Astrocyte (in vitro differentiated cells and primary cell): ENCODE data around the gene PDE1A. TPM values are rescaled to one million over a fixed set of nuclear protein-coding genes. Genes with fewer than 3 reads are reported as not detected.
A peak's percentile ranks its signal among the peaks of the same experiment; 100 is the strongest.

Source experiments
- DNase-seq: peaks from one replicate; pipeline ENCODE4 v3.0.0-alpha.2; 2010; ENCODE audit warnings: low read depth
- FAIRE-seq: peaks from 2 replicates; lab custom pipeline; 2011; peaks lifted over from hg19 to GRCh38; lab: Jason Lieb, UNC
- H2AFZ ChIP-seq: 2 replicates; pipeline ENCODE4 v1.6.0; 2012; ENCODE audit warnings: low read depth, low read length, inconsistent platforms
- H3K27ac ChIP-seq: 2 replicates; pipeline ENCODE4 v1.5.1; 2011; ENCODE audit warnings: low read depth, low read length, inconsistent platforms
- H3K27me3 ChIP-seq: 2 replicates; pipeline ENCODE4 v1.6.0; 2011; ENCODE audit warnings: low read length, inconsistent platforms; ENCODE audit not compliant: insufficient read depth
- H3K36me3 ChIP-seq: 2 replicates; pipeline ENCODE4 v1.5.1; 2011; ENCODE audit warnings: low read length, inconsistent platforms; ENCODE audit not compliant: insufficient read depth
- H3K4me1 ChIP-seq: 2 replicates; pipeline ENCODE4 v1.5.1; 2011; ENCODE audit warnings: low read length, inconsistent platforms; ENCODE audit not compliant: insufficient read depth
- H3K4me2 ChIP-seq: 2 replicates; pipeline ENCODE4 v1.6.0; 2012; ENCODE audit warnings: low read length, inconsistent platforms
- H3K4me3 ChIP-seq: 2 replicates; pipeline ENCODE4 v1.5.1; 2011; ENCODE audit warnings: low read depth, mild to moderate bottlenecking, low read length, inconsistent platforms; ENCODE audit not compliant: insufficient read depth
- H3K79me2 ChIP-seq: 2 replicates; pipeline ENCODE4 v1.6.0; 2012; ENCODE audit warnings: mild to moderate bottlenecking, low read length, inconsistent platforms; ENCODE audit not compliant: insufficient read depth
- H3K9ac ChIP-seq: 2 replicates; pipeline ENCODE4 v1.6.0; 2012; ENCODE audit warnings: mild to moderate bottlenecking, low read length, inconsistent platforms
- H3K9me3 ChIP-seq: 2 replicates; pipeline ENCODE4 v1.5.1; 2012; ENCODE audit warnings: low read depth, mild to moderate bottlenecking, low read length, inconsistent platforms; ENCODE audit not compliant: insufficient read depth
- H4K20me1 ChIP-seq: 2 replicates; pipeline ENCODE4 v1.6.0; 2012; ENCODE audit warnings: low read length, inconsistent platforms; ENCODE audit not compliant: insufficient read depth
- H3K27ac Mint-ChIP-seq: one replicate; pipeline ENCODE4 v1.8.0; 2021; ENCODE audit warnings: mild to moderate bottlenecking, mixed read lengths; ENCODE audit not compliant: unreplicated experiment
- H3K27me3 Mint-ChIP-seq: one replicate; pipeline ENCODE4 v1.8.0; 2021; ENCODE audit warnings: low read depth, mixed read lengths; ENCODE audit not compliant: unreplicated experiment
- H3K36me3 Mint-ChIP-seq: one replicate; pipeline ENCODE4 v1.8.0; 2021; ENCODE audit warnings: low read depth, mixed read lengths; ENCODE audit not compliant: unreplicated experiment
- H3K4me1 Mint-ChIP-seq: one replicate; pipeline ENCODE4 v1.8.0; 2021; ENCODE audit warnings: low read depth, mixed read lengths; ENCODE audit not compliant: unreplicated experiment
- H3K4me3 Mint-ChIP-seq: one replicate; pipeline ENCODE4 v1.8.0; 2021; ENCODE audit warnings: mild to moderate bottlenecking, moderate library complexity, mixed read lengths; ENCODE audit not compliant: unreplicated experiment
- H3K9me3 Mint-ChIP-seq: one replicate; pipeline ENCODE4 v1.8.0; 2021; ENCODE audit warnings: mild to moderate bottlenecking, mixed read lengths; ENCODE audit not compliant: unreplicated experiment
- CTCF ChIP-seq: IDR thresholded peaks from 2 replicates; pipeline ENCODE4 v1.5.1; 2011; ENCODE audit warnings: low read depth, mild to moderate bottlenecking, inconsistent platforms, low read length, moderate library complexity; ENCODE audit not compliant: insufficient read depth
- EZH2 ChIP-seq: IDR thresholded peaks from 2 replicates; pipeline ENCODE4 v1.6.1; 2012; ENCODE audit warnings: mild to moderate bottlenecking, low read length, inconsistent platforms; ENCODE audit not compliant: insufficient read depth
- total RNA-seq: library from RNA; stranded (reverse); gene quantifications from 2 replicates; pipeline ENCODE4 v1.2.1, GENCODE V29; 2021

The PDE1A gene
- total RNA-seq, 1 donor from 2014 or later = 0.32 TPM

DNA sequence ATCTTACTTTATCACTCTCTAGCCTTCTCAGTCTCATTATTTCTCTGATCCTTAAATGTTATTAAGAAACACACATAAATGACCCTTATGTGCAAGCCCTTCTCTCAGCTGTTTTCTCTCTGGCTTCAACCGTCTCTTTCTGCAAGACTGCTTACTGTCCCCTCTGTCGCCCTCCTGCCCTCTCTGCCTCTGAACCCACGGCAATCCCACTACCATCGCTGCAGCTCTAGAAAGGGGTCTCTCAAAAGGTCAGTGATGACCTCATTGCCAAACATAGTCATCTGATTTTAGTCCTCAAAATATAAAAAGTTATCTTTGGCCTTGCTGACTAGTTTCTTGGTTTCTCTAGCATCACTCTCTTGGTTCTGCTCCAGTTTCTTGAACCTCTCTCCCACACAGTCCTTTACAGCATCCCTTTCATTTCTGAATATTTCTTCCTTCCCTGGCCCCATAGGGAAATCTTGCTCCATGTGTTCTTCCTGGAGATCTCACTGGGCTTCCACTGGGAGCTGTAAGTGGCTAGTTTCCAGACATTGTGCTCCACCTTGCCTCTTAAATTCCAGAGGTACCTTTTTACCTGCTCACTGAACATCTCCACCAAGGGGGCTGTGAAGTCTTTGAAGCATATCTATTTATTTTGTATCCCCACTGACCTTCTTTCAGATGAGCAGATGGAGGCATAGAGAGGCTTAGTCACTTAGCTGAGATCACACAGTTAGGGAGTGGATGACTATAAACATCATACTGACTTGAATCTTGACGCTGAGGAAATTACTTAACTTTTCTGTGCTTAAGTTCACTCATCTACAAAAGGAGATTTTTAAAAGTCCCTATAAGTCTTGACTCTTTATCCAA is 96.2 kb downstream of the PDE1A start:
- Histone ChIP-seq H3K4me2 (no peak overlapping the region), H4K20me1 (no peaks in the 10 kb centered on the region), H3K27me3 (no peaks in the 10 kb centered on the region), H3K9me3 (no peaks in the 10 kb centered on the region), H3K36me3 (no peaks in the 10 kb centered on the region), H3K4me1 (no peaks in the 10 kb centered on the region), H3K79me2 (no peaks in the 10 kb centered on the region), H3K4me3 (no peak overlapping the region), H3K27ac (no peak overlapping the region), H2AFZ (no peak overlapping the region), H3K9ac (no peak overlapping the region)
- no peaks in the 10 kb centered on the region for H3K36me3 Mint-ChIP-seq
- no peaks in the 10 kb centered on the region for H3K4me1 Mint-ChIP-seq
- H3K4me3 Mint-ChIP-seq = no peak overlapping the region
- DNase-seq = peak; percentile 23
- H3K27ac Mint-ChIP-seq = no peak overlapping the region
- TF ChIP-seq EZH2 (no peak), CTCF (no peak)
- FAIRE-seq = no peak
- H3K9me3 Mint-ChIP-seq = peaks cover 6% of the 10 kb centered on the region
- no peaks in the 10 kb centered on the region for H3K27me3 Mint-ChIP-seq

- no peaks in the 10 kb centered on the region for H3K79me2 ChIP-seq
- H3K27me3 ChIP-seq = no peaks in the 10 kb centered on the region
- peak; percentile 64 for DNase-seq
- H4K20me1 ChIP-seq = no peaks in the 10 kb centered on the region
- no peaks in the 10 kb centered on the region for H3K27me3 Mint-ChIP-seq
- no peaks in the 10 kb centered on the region for H3K36me3 Mint-ChIP-seq
- H3K9me3 Mint-ChIP-seq = no peaks in the 10 kb centered on the region
- H3K4me3 ChIP-seq = no peak overlapping the region
- H3K4me3 Mint-ChIP-seq = no peak overlapping the region
- no peak overlapping the region for H2AFZ ChIP-seq
- no peak for FAIRE-seq
- H3K27ac ChIP-seq = no peak overlapping the region
- no peak overlapping the region for H3K4me2 ChIP-seq
- no peaks in the 10 kb centered on the region for H3K9me3 ChIP-seq
- H3K27ac Mint-ChIP-seq = no peak overlapping the region
- H3K36me3 ChIP-seq = no peaks in the 10 kb centered on the region
- H3K4me1 ChIP-seq = no peaks in the 10 kb centered on the region
- H3K4me1 Mint-ChIP-seq = no peaks in the 10 kb centered on the region
- TF ChIP-seq CTCF = no peak
- H3K9ac ChIP-seq = no peak overlapping the region
Measured at GRCh38 chr2:182324665-182325064, 102.2 kb downstream of the PDE1A start.

GRCh38 chr2:182321096-182321495 is 105.7 kb downstream of the PDE1A start:
- H3K27me3 Mint-ChIP-seq = no peaks in the 10 kb centered on the region
- Histone ChIP-seq H3K4me1 (no peaks in the 10 kb centered on the region), H3K79me2 (no peaks in the 10 kb centered on the region), H3K9ac (no peak overlapping the region), H3K27ac (no peak overlapping the region), H3K27me3 (no peaks in the 10 kb centered on the region), H3K36me3 (no peaks in the 10 kb centered on the region), H3K4me3 (no peak overlapping the region), H4K20me1 (no peaks in the 10 kb centered on the region), H3K9me3 (no peaks in the 10 kb centered on the region), H3K4me2 (no peak overlapping the region), H2AFZ (no peak overlapping the region)
- FAIRE-seq = no peak
- H3K9me3 Mint-ChIP-seq = no peaks in the 10 kb centered on the region
- no peaks in the 10 kb centered on the region for H3K36me3 Mint-ChIP-seq
- no peak overlapping the region for H3K27ac Mint-ChIP-seq
- TF ChIP-seq CTCF (no peak), EZH2 (no peak)
- no peak overlapping the region for H3K4me3 Mint-ChIP-seq
- no peak for DNase-seq
- H3K4me1 Mint-ChIP-seq = no peaks in the 10 kb centered on the region
